Measurements from ENCODE around the gene TTC27.

- no peak for TF ChIP-seq CTCF (IDR thresholded peaks at IDR 0.05)
- TF ChIP-seq POLR2AphosphoS5 (IDR thresholded peaks at IDR 0.05; ENCODE audit: insufficient read depth in 1 of 2, low read depth in 1 of 2): no peak
Observed at GRCh38 chr2:32748158-32748557, 120.3 kb downstream of the TTC27 start.
